A549 (cell line): ENCODE results near the gene IST1. TPM values are rescaled to one million over a fixed set of nuclear protein-coding genes. Genes with fewer than 3 reads are reported as not detected.

Experiments
- ATAC-seq, 2 experiments: fragments of 200-7000 bp in 1 of 2; fragments of >200 bp in 1 of 2; cut with Nextera tagmentation in 1 of 2; cut with Tn5 transposase in 1 of 2; 3 replicates each; pipeline versions ENCODE4 v1.8.0 to v1.9.1; 2018 to 2020; ENCODE audit warnings: mild to moderate bottlenecking in 1 of 2, moderate library complexity in 1 of 2
- CTCF ChIA-PET: fragments of 300-600 bp; sonication (Branson Sonifier 250); formaldehyde crosslinking; extraction: SDS; loops from one replicate; lab custom pipeline; 2021; ENCODE audit warnings: antibody characterized with exemption, inconsistent platforms; lab: Yijun Ruan, JAX
- POLR2A ChIA-PET: fragments of 350-600 bp; formaldehyde crosslinking; extraction: SDS; loops from one replicate; lab custom pipeline; 2021; ENCODE audit warnings: antibody characterized with exemption, inconsistent platforms; lab: Yijun Ruan, JAX
- DNase-seq, 2 experiments: peaks; one replicate each; pipeline versions ENCODE4 v3.0.0 to v3.0.0-alpha.2; 2011 to 2016; ENCODE audit warnings: low read depth in 1 of 2, low spot score in 1 of 2
- FAIRE-seq: peaks from 2 replicates; lab custom pipeline; 2011; peaks lifted over from hg19 to GRCh38; lab: Jason Lieb, UNC
- H3K27ac ChIP-seq, 2 experiments: fragments of >200 bp; sonication (Bioruptor Twin); formaldehyde crosslinking; 3 replicates each; pipeline ENCODE4 v1.5.1; 2016 to 2017
- H3K4me1 ChIP-seq: fragments of >200 bp; sonication (Bioruptor Twin); formaldehyde crosslinking; 3 replicates; pipeline ENCODE4 v1.6.1; 2016
- H3K4me2 ChIP-seq: fragments of >200 bp; sonication (Bioruptor Twin); formaldehyde crosslinking; 3 replicates; pipeline ENCODE4 v1.6.1; 2016
- H3K4me3 ChIP-seq: fragments of >200 bp; sonication (Bioruptor Twin); formaldehyde crosslinking; 3 replicates; pipeline ENCODE4 v1.5.1; 2016
- H3K9me3 ChIP-seq: fragments of >200 bp; sonication (Bioruptor Twin); formaldehyde crosslinking; 3 replicates; pipeline ENCODE4 v1.6.1; 2016
- BHLHE40 ChIP-seq: IDR thresholded peaks from 2 replicates; pipeline ENCODE4 v1.6.1; 2012; ENCODE audit warnings: low read depth, low read length, inconsistent platforms
- CBX8 ChIP-seq: fragments of 200-600 bp; sonication (generic); IDR thresholded peaks from 2 replicates; pipeline ENCODE4 v1.6.1; 2016
- CEBPB ChIP-seq, 2 experiments: fragments of >200 bp in 1 of 2; sonication (Bioruptor Twin) in 1 of 2; formaldehyde crosslinking in 1 of 2; IDR thresholded peaks; 2 replicates each; pipeline ENCODE4 v1.6.1; 2012 to 2016
- ESRRA ChIP-seq: fragments of 150-350 bp; IDR thresholded peaks from 2 replicates; pipeline ENCODE4 v1.6.1; 2014; ENCODE audit warnings: mild to moderate bottlenecking, low read length, borderline replicate concordance
- FOXS1 ChIP-seq: fragments of 250-450 bp; sonication (Bioruptor Pico); IDR thresholded peaks from 2 replicates; pipeline ENCODE4 v1.5.0; 2020; ENCODE audit warnings: mild to moderate bottlenecking, moderate library complexity
- GATA3 ChIP-seq: IDR thresholded peaks from 2 replicates; pipeline ENCODE4 v1.6.1; 2012; ENCODE audit warnings: borderline replicate concordance
- HOXB13 ChIP-seq: fragments of 250-450 bp; sonication (Bioruptor Pico); IDR thresholded peaks from 2 replicates; pipeline ENCODE4 v1.5.0; 2020; ENCODE audit warnings: low read depth, mild to moderate bottlenecking, moderate library complexity
- HOXB5 ChIP-seq: fragments of 250-450 bp; sonication (Bioruptor Pico); IDR thresholded peaks from 2 replicates; pipeline ENCODE4 v1.5.0; 2020; ENCODE audit warnings: mild to moderate bottlenecking, moderate library complexity
- JUN ChIP-seq, 2 experiments: fragments of >200 bp; sonication (Bioruptor Twin); formaldehyde crosslinking; IDR thresholded peaks; 2 replicates in 1 of 2; 3 replicates in 1 of 2; pipeline ENCODE4 v1.6.1; 2016 to 2017
- MAZ ChIP-seq: fragments of 150-350 bp; IDR thresholded peaks from 2 replicates; pipeline ENCODE4 v1.6.1; 2014; ENCODE audit warnings: antibody characterized with exemption, low read depth, low read length, borderline replicate concordance
- NPAS2 ChIP-seq: fragments of 250-450 bp; sonication (Bioruptor Pico); IDR thresholded peaks from 2 replicates; pipeline ENCODE4 v1.8.0; 2022; ENCODE audit warnings: mild to moderate bottlenecking, moderate library complexity, borderline replicate concordance
- PHF8 ChIP-seq: fragments of 200-600 bp; sonication (generic); IDR thresholded peaks from 2 replicates; pipeline ENCODE4 v1.6.1; 2016; ENCODE audit warnings: low read depth, mild to moderate bottlenecking, antibody characterized with exemption, moderate library complexity, borderline replicate concordance
- POLR2A ChIP-seq: IDR thresholded peaks from 2 replicates; pipeline ENCODE4 v1.6.1; 2012; ENCODE audit warnings: mild to moderate bottlenecking, low read length
- RAD21 ChIP-seq, 2 experiments: fragments of >200 bp in 1 of 2; sonication (Bioruptor Twin) in 1 of 2; formaldehyde crosslinking in 1 of 2; IDR thresholded peaks in 1 of 2; conservative IDR thresholded peaks in 1 of 2; 2 replicates in 1 of 2; 3 replicates in 1 of 2; pipeline ENCODE4 v1.6.1; 2012 to 2018; ENCODE audit warnings: inconsistent platforms in 1 of 2
- RARB ChIP-seq: fragments of 250-450 bp; sonication (Bioruptor Pico); IDR thresholded peaks from 2 replicates; pipeline ENCODE4 v1.8.0; 2021; ENCODE audit warnings: mild to moderate bottlenecking, moderate library complexity
- RFX5 ChIP-seq: fragments of 450-650 bp; IDR thresholded peaks from 2 replicates; pipeline ENCODE4 v1.7.1; 2014; ENCODE audit warnings: antibody characterized with exemption, mild to moderate bottlenecking, moderate library complexity
- TP53 ChIP-seq: fragments of 250-450 bp; sonication (Bioruptor Pico); IDR thresholded peaks from 2 replicates; pipeline ENCODE4 v1.5.0; 2021; ENCODE audit warnings: mild to moderate bottlenecking, moderate library complexity
- ZC3H11A ChIP-seq: fragments of 450-650 bp; IDR thresholded peaks from 2 replicates; pipeline ENCODE4 v1.6.1; 2014; ENCODE audit warnings: antibody characterized with exemption, mild to moderate bottlenecking
- ZNF302 ChIP-seq: fragments of 250-450 bp; sonication (Bioruptor Pico); IDR thresholded peaks from 2 replicates; pipeline ENCODE4 v1.9.0; 2021; ENCODE audit warnings: inconsistent platforms, mild to moderate bottlenecking, moderate library complexity
- WGBS: methylation state at CpG from one replicate; pipeline ENCODE4 v1.1.6; 2017; ENCODE audit errors: missing lambda C conversion rate; 5-methylcytosine and 5-hydroxymethylcytosine counted together
- polyA plus RNA-seq, 4 experiments: library from polyadenylated mRNA; depleted of rRNA in 3 of 4; stranded (reverse); fragments of >200 nt; fragmentation: RNase III in 1 of 4; extraction: RNeasy Plus Mini Kit Qiagen cat#74134 plus additional on column Dnase treatment in 1 of 4; gene quantifications; 2 replicates in 3 of 4; 3 replicates in 1 of 4; pipeline ENCODE4 v1.2.3, GENCODE V29; 2011 to 2017
- TF ChIP-seq, protein P1 (sequence below): IDR thresholded peaks from 2 replicates; pipeline ENCODE4 v1.6.1; 2012
- TF ChIP-seq, protein P2 (sequence below): fragments of 200-600 bp; sonication (generic); IDR thresholded peaks from 2 replicates; pipeline ENCODE4 v1.6.1; 2016; ENCODE audit warnings: antibody characterized with exemption, mild to moderate bottlenecking, moderate library complexity
- TF ChIP-seq, protein P3 (sequence below): fragments of 150-350 bp; IDR thresholded peaks from 2 replicates; pipeline ENCODE4 v1.6.1; 2014; ENCODE audit warnings: low read depth, mild to moderate bottlenecking, low read length
- TF ChIP-seq, protein P4 (sequence below): fragments of >200 bp; sonication (Bioruptor Twin); formaldehyde crosslinking; IDR thresholded peaks from 2 replicates; pipeline ENCODE4 v1.6.1; 2016
- TF ChIP-seq, protein P5 (sequence below): fragments of >200 bp; sonication (Bioruptor Twin); formaldehyde crosslinking; IDR thresholded peaks from 3 replicates; pipeline ENCODE4 v1.6.1; 2016

Gene IST1
- polyA plus RNA-seq, 2 of the 4 experiments (the other 2 are of a cell fraction): 178 to 290 TPM

DNA sequence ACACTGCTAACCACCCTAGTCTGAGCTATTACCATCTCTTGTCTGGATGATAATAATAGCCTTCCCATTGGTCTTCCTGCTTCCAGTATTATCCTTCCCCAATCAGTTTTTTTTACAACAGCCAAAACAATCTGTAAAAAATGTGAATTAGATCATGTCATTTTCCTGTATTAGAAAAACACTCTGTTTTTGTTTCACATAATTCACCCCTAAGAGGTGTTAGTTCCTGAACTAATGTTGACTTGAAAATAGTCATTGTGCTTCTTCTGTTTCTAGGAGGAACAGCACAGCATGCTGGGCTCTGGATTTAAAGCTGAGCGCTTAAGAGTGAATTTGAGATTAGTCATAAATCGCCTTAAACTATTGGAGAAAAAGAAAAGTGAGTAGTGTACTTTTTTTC, 20.0 kb downstream of the IST1 start:
- no peak overlapping the region for H3K4me2 ChIP-seq
- ChIA-PET POLR2A (no interaction called here), CTCF (no interaction called here)
- no peaks in the 10 kb centered on the region for H3K4me1 ChIP-seq
- no peak for DNase-seq
- no peak for FAIRE-seq
- no peak overlapping the region for H3K4me3 ChIP-seq
- 97% methylated on average over 2 of the region's 2 CpGs for WGBS
- ATAC-seq: no peak
- H3K9me3 ChIP-seq: peaks cover 6% of the 10 kb centered on the region; the same call in 1 of the 3 replicates
- no peak overlapping the region for H3K27ac ChIP-seq
- TF ChIP-seq HOXB13 (CRISPR knock-in tag): no peak
- TF ChIP-seq RARB (CRISPR knock-in tag): no peak
- TF ChIP-seq ZNF302: no peak

DNA sequence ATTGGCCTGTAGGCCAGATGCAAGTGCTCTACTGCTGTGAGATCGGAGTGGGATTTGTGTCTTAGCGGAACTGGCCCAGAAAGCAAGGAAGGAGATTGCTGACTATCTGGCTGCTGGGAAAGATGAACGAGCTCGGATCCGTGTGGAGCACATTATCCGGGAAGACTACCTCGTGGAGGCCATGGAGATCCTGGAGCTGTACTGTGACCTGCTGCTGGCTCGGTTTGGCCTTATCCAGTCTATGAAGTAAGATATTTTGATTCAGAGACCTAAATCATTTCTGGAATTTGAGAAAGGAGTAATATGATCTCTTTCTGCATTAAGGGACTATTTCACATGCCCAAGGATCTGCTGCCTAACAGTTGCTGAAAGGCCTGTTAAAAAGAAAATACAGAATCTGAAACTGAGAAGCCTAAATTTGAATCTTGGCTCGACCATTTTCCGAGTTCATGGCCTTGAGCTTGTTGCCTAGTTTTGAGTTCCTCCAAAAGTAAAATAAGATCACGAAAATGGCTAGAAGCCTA, 21.1 kb downstream of the IST1 start:
- 95% methylated on average over 11 of the region's 11 CpGs for WGBS
- Histone ChIP-seq H3K4me1 (no peaks in the 10 kb centered on the region), H3K4me3 (no peak overlapping the region), H3K27ac (no peak overlapping the region), H3K4me2 (no peak overlapping the region), H3K9me3 (peaks cover 6% of the 10 kb centered on the region; the same call in 1 of the 3 replicates)
- no peak for TF ChIP-seq RFX5
- no peak for TF ChIP-seq ZC3H11A
- no peak for TF ChIP-seq JUN (IDR thresholded peaks at IDR 0.05)
- no peak for TF ChIP-seq FOXS1
- TF ChIP-seq NPAS2: no peak
- TF ChIP-seq, protein P1, sequence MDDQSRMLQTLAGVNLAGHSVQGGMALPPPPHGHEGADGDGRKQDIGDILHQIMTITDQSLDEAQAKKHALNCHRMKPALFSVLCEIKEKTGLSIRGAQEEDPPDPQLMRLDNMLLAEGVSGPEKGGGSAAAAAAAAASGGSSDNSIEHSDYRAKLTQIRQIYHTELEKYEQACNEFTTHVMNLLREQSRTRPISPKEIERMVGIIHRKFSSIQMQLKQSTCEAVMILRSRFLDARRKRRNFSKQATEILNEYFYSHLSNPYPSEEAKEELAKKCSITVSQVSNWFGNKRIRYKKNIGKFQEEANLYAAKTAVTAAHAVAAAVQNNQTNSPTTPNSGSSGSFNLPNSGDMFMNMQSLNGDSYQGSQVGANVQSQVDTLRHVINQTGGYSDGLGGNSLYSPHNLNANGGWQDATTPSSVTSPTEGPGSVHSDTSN: no peak
- DNase-seq: no peak
- no peak for ATAC-seq
- ChIA-PET CTCF (no interaction called here), POLR2A (no interaction called here)
- no peak for FAIRE-seq

DNA sequence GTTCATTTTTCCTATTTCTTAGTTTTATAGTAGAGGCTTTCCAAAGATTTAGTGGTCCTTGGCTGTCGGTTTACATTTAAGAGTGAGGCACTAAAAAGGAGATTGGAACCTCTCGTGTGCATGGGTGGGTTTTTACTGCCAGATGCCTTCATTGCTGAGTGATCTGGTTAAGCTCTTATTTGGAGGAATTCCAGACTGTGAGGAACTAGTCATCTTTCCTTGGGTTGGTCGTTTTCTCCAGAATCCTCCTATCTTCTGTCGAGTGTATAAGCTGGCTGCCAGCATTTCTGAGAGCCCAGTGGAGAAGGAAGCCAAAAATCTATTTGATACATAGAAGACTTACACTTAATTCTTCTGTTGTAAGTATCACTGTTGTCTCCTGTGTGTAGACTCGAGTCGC, 22.6 kb downstream of the IST1 start:
- no peak overlapping the region for H3K4me2 ChIP-seq
- peaks cover 6% of the 10 kb centered on the region; the same call in 1 of the 3 replicates for H3K9me3 ChIP-seq
- ATAC-seq: no peak
- 88% methylated on average over 6 of the region's 6 CpGs for WGBS
- CTCF ChIA-PET: interaction anchor here (0.6 to 1.2 kb wide), 3 partner anchors 9 to 82 kb away, joined by 3 to 4 read pairs (median 3); partner anchors contain the start of gene PKD1L3
- H3K27ac ChIP-seq: no peak overlapping the region
- TF ChIP-seq PHF8 (no peak), ZNF302 (no peak), RAD21 (conservative IDR thresholded peaks at IDR 0.05 in 1 of 2, IDR thresholded peaks at IDR 0.05 in 1 of 2) (no peak), ESRRA (no peak), HOXB13 (CRISPR knock-in tag) (no peak), GATA3 (no peak), BHLHE40 (no peak), MAZ (no peak), CEBPB (IDR thresholded peaks at IDR 0.05) (no peak), POLR2A (no peak), TP53 (CRISPR knock-in tag) (no peak), HOXB5 (CRISPR knock-in tag) (no peak), CBX8 (no peak), RFX5 (no peak)
- TF ChIP-seq, protein P2, sequence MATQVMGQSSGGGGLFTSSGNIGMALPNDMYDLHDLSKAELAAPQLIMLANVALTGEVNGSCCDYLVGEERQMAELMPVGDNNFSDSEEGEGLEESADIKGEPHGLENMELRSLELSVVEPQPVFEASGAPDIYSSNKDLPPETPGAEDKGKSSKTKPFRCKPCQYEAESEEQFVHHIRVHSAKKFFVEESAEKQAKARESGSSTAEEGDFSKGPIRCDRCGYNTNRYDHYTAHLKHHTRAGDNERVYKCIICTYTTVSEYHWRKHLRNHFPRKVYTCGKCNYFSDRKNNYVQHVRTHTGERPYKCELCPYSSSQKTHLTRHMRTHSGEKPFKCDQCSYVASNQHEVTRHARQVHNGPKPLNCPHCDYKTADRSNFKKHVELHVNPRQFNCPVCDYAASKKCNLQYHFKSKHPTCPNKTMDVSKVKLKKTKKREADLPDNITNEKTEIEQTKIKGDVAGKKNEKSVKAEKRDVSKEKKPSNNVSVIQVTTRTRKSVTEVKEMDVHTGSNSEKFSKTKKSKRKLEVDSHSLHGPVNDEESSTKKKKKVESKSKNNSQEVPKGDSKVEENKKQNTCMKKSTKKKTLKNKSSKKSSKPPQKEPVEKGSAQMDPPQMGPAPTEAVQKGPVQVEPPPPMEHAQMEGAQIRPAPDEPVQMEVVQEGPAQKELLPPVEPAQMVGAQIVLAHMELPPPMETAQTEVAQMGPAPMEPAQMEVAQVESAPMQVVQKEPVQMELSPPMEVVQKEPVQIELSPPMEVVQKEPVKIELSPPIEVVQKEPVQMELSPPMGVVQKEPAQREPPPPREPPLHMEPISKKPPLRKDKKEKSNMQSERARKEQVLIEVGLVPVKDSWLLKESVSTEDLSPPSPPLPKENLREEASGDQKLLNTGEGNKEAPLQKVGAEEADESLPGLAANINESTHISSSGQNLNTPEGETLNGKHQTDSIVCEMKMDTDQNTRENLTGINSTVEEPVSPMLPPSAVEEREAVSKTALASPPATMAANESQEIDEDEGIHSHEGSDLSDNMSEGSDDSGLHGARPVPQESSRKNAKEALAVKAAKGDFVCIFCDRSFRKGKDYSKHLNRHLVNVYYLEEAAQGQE: no peak
- TF ChIP-seq, protein P3, sequence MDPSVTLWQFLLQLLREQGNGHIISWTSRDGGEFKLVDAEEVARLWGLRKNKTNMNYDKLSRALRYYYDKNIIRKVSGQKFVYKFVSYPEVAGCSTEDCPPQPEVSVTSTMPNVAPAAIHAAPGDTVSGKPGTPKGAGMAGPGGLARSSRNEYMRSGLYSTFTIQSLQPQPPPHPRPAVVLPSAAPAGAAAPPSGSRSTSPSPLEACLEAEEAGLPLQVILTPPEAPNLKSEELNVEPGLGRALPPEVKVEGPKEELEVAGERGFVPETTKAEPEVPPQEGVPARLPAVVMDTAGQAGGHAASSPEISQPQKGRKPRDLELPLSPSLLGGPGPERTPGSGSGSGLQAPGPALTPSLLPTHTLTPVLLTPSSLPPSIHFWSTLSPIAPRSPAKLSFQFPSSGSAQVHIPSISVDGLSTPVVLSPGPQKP: no peak
- TF ChIP-seq, protein P4, sequence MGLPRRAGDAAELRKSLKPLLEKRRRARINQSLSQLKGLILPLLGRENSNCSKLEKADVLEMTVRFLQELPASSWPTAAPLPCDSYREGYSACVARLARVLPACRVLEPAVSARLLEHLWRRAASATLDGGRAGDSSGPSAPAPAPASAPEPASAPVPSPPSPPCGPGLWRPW: no peak
- TF ChIP-seq, protein P5, sequence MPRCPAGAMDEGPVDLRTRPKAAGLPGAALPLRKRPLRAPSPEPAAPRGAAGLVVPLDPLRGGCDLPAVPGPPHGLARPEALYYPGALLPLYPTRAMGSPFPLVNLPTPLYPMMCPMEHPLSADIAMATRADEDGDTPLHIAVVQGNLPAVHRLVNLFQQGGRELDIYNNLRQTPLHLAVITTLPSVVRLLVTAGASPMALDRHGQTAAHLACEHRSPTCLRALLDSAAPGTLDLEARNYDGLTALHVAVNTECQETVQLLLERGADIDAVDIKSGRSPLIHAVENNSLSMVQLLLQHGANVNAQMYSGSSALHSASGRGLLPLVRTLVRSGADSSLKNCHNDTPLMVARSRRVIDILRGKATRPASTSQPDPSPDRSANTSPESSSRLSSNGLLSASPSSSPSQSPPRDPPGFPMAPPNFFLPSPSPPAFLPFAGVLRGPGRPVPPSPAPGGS: no peak
- H3K4me3 ChIP-seq: no peak overlapping the region
- POLR2A ChIA-PET: no interaction called here
- H3K4me1 ChIP-seq: no peaks in the 10 kb centered on the region
- no peak for FAIRE-seq
- DNase-seq: no peak
